ENCODE measurements around the gene BCL6B. TPM values are rescaled to one million over a fixed set of nuclear protein-coding genes. Genes with fewer than 3 reads are reported as not detected.

The BCL6B gene
- total RNA-seq, 1 experiment from 2014 or later = 11.4 TPM

GRCh38 chr17:7042501-7043181 lies 19.8 kb downstream of the BCL6B start (continued):
- TF ChIP-seq ATF2 (CRISPR knock-in tag; IDR thresholded peaks at IDR 0.05; ENCODE audit: borderline replicate concordance, low read depth) (no peak), JAZF1 (CRISPR knock-in tag; IDR thresholded peaks at IDR 0.05) (no peak), TEAD1 (CRISPR knock-in tag; IDR thresholded peaks at IDR 0.05) (peak; percentile 33; the same call in 1 of the 2 replicates), ERG (CRISPR knock-in tag; IDR thresholded peaks at IDR 0.05) (no peak), NFYB (CRISPR knock-in tag; conservative IDR thresholded peaks at IDR 0.05; ENCODE audit: low read depth) (0 out of 2 replicates have a peak, but pooled peaks have one; percentile 9), MYBL2 (CRISPR knock-in tag; IDR thresholded peaks at IDR 0.05) (no peak), SMAD3 (CRISPR knock-in tag; IDR thresholded peaks at IDR 0.05; ENCODE audit: borderline replicate concordance) (no peak), HMGA2 (CRISPR knock-in tag; IDR thresholded peaks at IDR 0.05) (no peak), SP1 (CRISPR knock-in tag; conservative IDR thresholded peaks at IDR 0.05) (peak; percentile 77), CREB1 (CRISPR knock-in tag; IDR thresholded peaks at IDR 0.05) (peak; percentile 66; the same call in 1 of the 2 replicates), ESRRA (CRISPR knock-in tag; IDR thresholded peaks at IDR 0.05; ENCODE audit: borderline replicate concordance) (no peak), ZMAT4 (CRISPR knock-in tag; IDR thresholded peaks at IDR 0.05) (no peak), NR3C1 (CRISPR knock-in tag; conservative IDR thresholded peaks at IDR 0.05; ENCODE audit: low read depth) (no peak), MAX (CRISPR knock-in tag; IDR thresholded peaks at IDR 0.05) (peak; percentile 80), ZNF232 (CRISPR knock-in tag; IDR thresholded peaks at IDR 0.05) (0 out of 2 replicates have a peak, but pooled peaks have one; percentile 7), ZNF121 (CRISPR knock-in tag; IDR thresholded peaks at IDR 0.05) (no peak)

- CTCF ChIA-PET = interaction anchor here (1.3 to 3.9 kb wide), 6 partner anchors 9 to 134 kb away, joined by 3 to 75 read pairs (median 13); no protein-coding TSS in a partner anchor
These were observed 20.3 kb downstream of the BCL6B start for GRCh38 chr17:7043182-7043496.

More at GRCh38 chr17:7043182-7043496, 20.3 kb downstream of the BCL6B start:
- peaks cover 25% of the 10 kb centered on the region for H3K4me1 Mint-ChIP-seq
- H3K36me3 Mint-ChIP-seq = no peaks in the 10 kb centered on the region
- H3K9me3 Mint-ChIP-seq = no peaks in the 10 kb centered on the region
- ATAC-seq (peak; percentile 5), DNase-seq (ENCODE audit: low spot score) (peak; percentile 36)
- POLR2A ChIA-PET = interaction anchor here (1.0 kb wide), 1 partner anchor 134 kb away, joined by 4 read pairs; no protein-coding TSS in a partner anchor
- peak overlapping the region; percentile 66 for H3K4me3 Mint-ChIP-seq
- TF ChIP-seq ZNF232 (CRISPR knock-in tag; IDR thresholded peaks at IDR 0.05) (0 out of 2 replicates have a peak, but pooled peaks have one; percentile 3), TP53 (CRISPR knock-in tag; IDR thresholded peaks at IDR 0.05) (peak; percentile 23; the same call in 1 of the 2 replicates), RELA (CRISPR knock-in tag; IDR thresholded peaks at IDR 0.05; ENCODE audit: borderline replicate concordance) (0 out of 2 replicates have a peak, but pooled peaks have one; percentile 18), MAX (CRISPR knock-in tag; IDR thresholded peaks at IDR 0.05) (0 out of 2 replicates have a peak, but pooled peaks have one; percentile 43), ZNF423 (CRISPR knock-in tag; IDR thresholded peaks at IDR 0.05) (no peak), ESRRA (CRISPR knock-in tag; IDR thresholded peaks at IDR 0.05; ENCODE audit: borderline replicate concordance) (peak; percentile 38; the same call in 1 of the 2 replicates), TEAD4 (CRISPR knock-in tag; IDR thresholded peaks at IDR 0.05) (no peak), CREM (CRISPR knock-in tag; IDR thresholded peaks at IDR 0.05) (0 out of 2 replicates have a peak, but pooled peaks have one; percentile 31), CTCF (IDR thresholded peaks at IDR 0.05) (no peak), SP1 (CRISPR knock-in tag; conservative IDR thresholded peaks at IDR 0.05) (peak; percentile 10; the same call in 1 of the 2 replicates), ZBTB21 (CRISPR knock-in tag; IDR thresholded peaks at IDR 0.05; ENCODE audit: borderline replicate concordance) (no peak)
- no peak overlapping the region for H3K27ac Mint-ChIP-seq
- H3K27me3 Mint-ChIP-seq (ENCODE audit: low read depth) = peaks cover 57% of the 10 kb centered on the region

All from WTC11 (cell line).